Measurements from ENCODE around the gene CDC42BPA.

DNA sequence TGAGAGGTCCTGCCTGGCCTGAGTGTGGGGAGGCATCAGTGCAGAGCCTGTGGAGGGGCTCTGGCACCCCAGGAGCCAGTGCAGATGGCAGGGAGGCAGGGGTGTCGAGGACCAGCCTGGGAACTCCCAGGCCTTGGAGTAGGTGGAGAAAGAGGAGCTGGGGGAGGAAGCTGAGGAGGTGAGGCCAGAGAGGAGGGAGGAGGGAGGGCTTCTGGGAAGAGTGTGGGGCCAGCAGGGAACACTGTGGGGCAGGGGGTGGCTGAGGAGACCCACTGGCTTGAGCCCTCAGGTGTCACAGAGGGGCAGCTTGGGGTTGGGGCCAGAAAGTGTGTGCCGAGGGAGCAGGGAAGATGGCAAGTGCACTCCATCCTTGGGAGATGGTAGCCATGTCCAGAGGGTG, 374.4 kb downstream of the CDC42BPA start:
- TF ChIP-seq USF2 (CRISPR knock-in tag; IDR thresholded peaks at IDR 0.05): no peak
- no peak for TF ChIP-seq FOXJ3 (CRISPR knock-in tag; IDR thresholded peaks at IDR 0.05; ENCODE audit: borderline replicate concordance)
- TF ChIP-seq, protein P1, sequence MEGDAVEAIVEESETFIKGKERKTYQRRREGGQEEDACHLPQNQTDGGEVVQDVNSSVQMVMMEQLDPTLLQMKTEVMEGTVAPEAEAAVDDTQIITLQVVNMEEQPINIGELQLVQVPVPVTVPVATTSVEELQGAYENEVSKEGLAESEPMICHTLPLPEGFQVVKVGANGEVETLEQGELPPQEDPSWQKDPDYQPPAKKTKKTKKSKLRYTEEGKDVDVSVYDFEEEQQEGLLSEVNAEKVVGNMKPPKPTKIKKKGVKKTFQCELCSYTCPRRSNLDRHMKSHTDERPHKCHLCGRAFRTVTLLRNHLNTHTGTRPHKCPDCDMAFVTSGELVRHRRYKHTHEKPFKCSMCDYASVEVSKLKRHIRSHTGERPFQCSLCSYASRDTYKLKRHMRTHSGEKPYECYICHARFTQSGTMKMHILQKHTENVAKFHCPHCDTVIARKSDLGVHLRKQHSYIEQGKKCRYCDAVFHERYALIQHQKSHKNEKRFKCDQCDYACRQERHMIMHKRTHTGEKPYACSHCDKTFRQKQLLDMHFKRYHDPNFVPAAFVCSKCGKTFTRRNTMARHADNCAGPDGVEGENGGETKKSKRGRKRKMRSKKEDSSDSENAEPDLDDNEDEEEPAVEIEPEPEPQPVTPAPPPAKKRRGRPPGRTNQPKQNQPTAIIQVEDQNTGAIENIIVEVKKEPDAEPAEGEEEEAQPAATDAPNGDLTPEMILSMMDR (IDR thresholded peaks at IDR 0.05): no peak
- TF ChIP-seq, protein P2, sequence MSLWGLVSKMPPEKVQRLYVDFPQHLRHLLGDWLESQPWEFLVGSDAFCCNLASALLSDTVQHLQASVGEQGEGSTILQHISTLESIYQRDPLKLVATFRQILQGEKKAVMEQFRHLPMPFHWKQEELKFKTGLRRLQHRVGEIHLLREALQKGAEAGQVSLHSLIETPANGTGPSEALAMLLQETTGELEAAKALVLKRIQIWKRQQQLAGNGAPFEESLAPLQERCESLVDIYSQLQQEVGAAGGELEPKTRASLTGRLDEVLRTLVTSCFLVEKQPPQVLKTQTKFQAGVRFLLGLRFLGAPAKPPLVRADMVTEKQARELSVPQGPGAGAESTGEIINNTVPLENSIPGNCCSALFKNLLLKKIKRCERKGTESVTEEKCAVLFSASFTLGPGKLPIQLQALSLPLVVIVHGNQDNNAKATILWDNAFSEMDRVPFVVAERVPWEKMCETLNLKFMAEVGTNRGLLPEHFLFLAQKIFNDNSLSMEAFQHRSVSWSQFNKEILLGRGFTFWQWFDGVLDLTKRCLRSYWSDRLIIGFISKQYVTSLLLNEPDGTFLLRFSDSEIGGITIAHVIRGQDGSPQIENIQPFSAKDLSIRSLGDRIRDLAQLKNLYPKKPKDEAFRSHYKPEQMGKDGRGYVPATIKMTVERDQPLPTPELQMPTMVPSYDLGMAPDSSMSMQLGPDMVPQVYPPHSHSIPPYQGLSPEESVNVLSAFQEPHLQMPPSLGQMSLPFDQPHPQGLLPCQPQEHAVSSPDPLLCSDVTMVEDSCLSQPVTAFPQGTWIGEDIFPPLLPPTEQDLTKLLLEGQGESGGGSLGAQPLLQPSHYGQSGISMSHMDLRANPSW (CRISPR knock-in tag; conservative IDR thresholded peaks at IDR 0.05; ENCODE audit: low read depth): no peak
- TF ChIP-seq, protein P3, sequence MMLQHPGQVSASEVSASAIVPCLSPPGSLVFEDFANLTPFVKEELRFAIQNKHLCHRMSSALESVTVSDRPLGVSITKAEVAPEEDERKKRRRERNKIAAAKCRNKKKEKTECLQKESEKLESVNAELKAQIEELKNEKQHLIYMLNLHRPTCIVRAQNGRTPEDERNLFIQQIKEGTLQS (CRISPR knock-in tag; conservative IDR thresholded peaks at IDR 0.05): no peak
- TF ChIP-seq ZNF281 (CRISPR knock-in tag; IDR thresholded peaks at IDR 0.05): no peak
- TF ChIP-seq SMAD3 (CRISPR knock-in tag; IDR thresholded peaks at IDR 0.05; ENCODE audit: borderline replicate concordance): no peak
- TF ChIP-seq JAZF1 (CRISPR knock-in tag; IDR thresholded peaks at IDR 0.05): no peak
- TF ChIP-seq MLX (CRISPR knock-in tag; IDR thresholded peaks at IDR 0.05): no peak
- no peak for TF ChIP-seq MAX (CRISPR knock-in tag; IDR thresholded peaks at IDR 0.05)
